Bone marrow (tissue), 2 donors: ENCODE results near the gene NPW.
"Not testable (repeated sequence)": the region's sequence is repeated elsewhere in the genome, so short reads cannot be mapped to it uniquely, and the experiment has no call there.

Experiments
- DNase-seq, 2 donors: peaks; one replicate each; lab custom pipeline; 2025; lab: John Stamatoyannopoulos, UW

NPW gene

GRCh38 chr16:2002406-2003230 lies 17.0 kb upstream of the NPW start:
- DNase-seq: no peak

GRCh38 chr16:2003231-2003826 lies 16.3 kb upstream of the NPW start:
- DNase-seq: no peak

- DNase-seq: peak; percentile 66 to 79
Observed at GRCh38 chr16:2003827-2004641, 15.6 kb upstream of the NPW start.

DNA sequence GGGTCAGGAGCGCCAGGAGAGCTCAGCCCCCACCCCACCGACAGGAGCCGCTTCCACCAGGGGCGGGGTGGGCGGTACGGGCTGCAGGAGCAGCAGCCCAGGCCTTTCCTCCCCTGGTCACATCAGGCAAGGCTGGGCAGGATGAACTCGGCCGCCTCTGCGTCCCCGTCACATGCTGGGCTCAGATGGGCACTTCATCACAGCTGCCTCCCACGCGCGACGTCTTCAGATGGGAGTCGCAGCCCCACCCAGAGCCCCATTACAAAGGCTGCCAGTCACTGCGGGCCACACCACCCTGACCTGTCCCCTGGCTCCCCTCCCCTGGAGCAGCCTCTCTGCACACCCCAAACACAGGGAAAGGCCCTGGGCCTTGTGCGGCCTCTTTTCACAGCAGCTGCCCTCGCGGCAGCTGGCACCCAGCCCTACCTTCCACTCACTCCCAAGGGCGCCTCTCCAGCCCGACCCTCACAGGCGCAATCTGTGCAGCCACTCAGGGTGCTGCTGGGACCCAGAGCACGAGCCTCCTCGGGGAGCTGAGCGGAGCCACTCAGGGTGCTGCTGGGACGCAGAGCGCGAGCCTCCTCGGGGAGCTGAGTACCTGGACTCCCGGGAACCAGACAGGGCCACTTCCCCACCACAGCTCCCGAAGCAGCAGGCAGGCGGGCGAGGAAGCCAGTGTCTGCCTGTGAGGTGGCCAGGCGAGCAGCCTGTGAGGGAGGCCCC lies 14.6 kb upstream of the NPW start:
- DNase-seq: no peak

DNA sequence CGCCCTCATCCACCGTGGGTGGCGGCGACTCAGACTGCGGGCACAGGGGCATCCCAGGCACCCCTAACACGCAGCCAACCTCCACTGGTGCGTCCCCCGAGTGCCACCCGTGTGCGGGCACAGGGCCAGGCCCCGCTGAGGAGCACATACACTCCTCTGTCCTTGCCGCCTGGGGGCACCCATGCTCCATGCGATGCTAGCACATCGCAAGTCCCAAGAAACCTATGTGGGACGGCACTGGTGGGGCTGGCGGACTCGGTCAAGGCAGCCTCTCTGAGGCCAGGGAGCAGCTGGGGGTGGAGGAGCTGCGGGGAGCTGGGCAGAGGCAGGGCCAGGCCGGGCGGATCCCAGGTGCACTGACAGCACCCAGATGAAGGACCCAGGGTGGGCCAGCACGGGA lies 13.9 kb upstream of the NPW start:
- DNase-seq: peak in 1 of 2 donors; percentile 36

GRCh38 chr16:2006317-2006716 lies 13.3 kb upstream of the NPW start:
- no peak for DNase-seq

- DNase-seq: no peak
Observed at GRCh38 chr16:2007081-2007836, 12.3 kb upstream of the NPW start.

- peak in 1 of 2 donors; percentile 30 for DNase-seq
Observed at GRCh38 chr16:2008009-2008526, 11.5 kb upstream of the NPW start.

DNA sequence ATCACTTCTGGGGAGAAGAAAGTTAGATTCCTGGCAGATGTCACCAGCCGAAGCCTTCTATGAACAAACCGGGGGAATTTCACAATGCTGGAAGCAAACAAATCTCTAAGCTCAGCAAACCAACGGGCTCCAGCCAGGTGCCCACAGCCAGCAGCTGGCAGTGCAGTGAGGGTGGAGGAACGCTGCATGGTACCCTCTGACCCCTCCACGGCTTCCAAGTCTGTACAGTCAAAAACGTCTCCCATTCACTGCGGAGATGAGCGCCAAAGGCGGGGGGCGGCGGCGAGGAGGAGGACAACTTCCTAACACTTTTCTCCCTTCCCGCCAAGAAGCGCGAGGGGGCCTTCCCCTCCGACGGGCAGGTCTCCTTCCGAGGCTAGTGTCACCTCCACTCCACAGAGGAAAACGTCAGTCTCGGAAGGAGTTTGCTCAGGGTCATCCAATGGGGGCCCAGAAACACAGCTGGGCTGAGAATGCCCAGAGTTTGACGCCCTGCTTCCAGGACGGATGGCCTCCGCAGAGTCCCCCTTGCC lies 10.9 kb upstream of the NPW start:
- DNase-seq: peak in 1 of 2 donors; percentile 30

DNA sequence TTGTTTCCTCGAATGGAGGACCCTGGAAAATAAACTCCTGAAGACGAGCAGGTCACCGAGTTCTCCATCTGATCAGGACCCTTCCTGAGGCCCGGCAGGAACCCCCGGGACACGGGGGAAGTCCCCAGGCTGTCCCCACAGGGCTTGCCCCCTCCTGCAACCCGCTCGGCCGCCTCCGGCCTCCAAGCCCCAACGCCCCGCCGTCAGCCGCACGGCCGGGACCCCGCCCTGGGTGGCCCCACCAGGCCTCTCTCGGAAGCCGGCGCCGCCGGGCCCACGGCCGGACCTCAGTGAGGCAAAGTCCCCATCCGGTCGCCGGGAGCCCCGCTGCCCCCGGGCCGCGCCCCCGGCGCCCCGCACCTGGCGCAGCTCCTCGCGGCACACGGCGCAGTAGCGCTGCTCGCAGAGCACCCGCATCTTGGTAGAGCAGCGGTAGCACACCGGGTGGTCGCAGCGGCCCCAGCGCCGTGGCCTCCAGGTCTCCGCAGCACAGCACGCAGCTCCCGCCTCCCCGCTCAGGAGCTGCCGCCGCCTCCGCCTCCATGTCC lies 10.3 kb upstream of the NPW start:
- no peak for DNase-seq

GRCh38 chr16:2009791-2010510 lies 9.6 kb upstream of the NPW start, which contains the start of gene ZNF598:
Gene ZNF598 (minus strand): TSS chr16:2009821.
- DNase-seq: peak in 1 of 2 donors; percentile 34

- DNase-seq: not testable (repeated sequence)
Observed at GRCh38 chr16:2011726-2012125, 7.9 kb upstream of the NPW start.

DNA sequence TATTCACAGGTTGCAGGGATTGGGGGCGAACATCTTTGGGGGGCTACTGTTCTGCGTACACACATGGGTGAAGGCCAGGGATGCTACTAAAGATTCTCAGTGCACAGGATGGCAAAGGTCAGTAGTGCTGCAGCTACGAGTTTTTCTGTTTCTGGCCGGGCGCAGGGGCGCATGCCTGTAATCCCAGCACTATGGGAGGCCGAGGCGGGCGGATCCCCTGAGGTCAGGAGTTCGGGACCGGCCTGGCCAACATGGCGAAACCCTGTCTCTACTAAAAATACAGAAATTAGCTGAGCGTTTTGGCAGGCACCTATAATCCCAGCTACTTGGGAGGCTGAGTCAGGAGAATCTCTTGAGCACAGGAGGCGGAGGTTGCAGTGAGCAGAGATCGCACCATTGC lies 6.1 kb upstream of the NPW start:
- no peak for DNase-seq

- DNase-seq: no peak
Observed at GRCh38 chr16:2015117-2015946, 4.3 kb upstream of the NPW start.

DNA sequence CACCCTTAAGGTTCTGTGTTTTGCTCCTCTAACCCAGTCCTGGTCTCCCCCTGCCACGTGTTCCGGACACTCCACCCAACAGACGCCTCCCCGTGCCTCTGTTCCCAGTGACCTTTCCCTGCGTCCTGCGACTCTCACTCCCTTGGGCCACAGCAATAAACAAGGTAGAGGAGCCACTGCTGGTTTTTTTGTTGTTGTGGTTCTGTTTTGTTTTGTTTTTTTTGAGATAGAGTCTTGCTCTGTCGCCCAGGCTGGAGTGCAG lies 3.7 kb upstream of the NPW start:
- DNase-seq: no peak

DNA sequence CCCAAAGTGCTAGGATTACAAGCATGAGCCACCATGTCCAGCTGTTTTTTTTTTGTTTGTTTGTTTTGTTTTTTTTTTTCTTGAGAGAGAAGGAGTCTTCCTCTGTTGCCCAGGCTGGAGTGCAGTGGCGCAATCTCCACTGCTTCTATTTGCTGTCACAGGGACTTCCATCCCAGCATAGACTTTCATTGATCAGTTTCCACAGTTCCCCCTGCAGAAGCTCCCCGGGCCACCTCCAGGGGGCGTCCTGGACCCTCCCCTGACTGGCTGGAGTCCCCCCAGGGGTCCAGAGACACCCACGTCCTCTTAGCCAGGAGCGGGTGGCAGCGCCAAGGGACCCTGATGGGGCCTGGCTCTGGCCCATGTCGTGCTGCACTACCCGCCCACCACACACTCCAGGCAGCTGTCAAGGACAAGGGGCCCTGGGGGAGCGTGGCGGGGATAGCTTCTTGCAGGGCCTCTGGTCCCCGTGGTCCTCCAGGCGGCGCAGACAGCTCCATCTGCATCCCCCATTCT lies 3.1 kb upstream of the NPW start:
- DNase-seq: no peak

DNA sequence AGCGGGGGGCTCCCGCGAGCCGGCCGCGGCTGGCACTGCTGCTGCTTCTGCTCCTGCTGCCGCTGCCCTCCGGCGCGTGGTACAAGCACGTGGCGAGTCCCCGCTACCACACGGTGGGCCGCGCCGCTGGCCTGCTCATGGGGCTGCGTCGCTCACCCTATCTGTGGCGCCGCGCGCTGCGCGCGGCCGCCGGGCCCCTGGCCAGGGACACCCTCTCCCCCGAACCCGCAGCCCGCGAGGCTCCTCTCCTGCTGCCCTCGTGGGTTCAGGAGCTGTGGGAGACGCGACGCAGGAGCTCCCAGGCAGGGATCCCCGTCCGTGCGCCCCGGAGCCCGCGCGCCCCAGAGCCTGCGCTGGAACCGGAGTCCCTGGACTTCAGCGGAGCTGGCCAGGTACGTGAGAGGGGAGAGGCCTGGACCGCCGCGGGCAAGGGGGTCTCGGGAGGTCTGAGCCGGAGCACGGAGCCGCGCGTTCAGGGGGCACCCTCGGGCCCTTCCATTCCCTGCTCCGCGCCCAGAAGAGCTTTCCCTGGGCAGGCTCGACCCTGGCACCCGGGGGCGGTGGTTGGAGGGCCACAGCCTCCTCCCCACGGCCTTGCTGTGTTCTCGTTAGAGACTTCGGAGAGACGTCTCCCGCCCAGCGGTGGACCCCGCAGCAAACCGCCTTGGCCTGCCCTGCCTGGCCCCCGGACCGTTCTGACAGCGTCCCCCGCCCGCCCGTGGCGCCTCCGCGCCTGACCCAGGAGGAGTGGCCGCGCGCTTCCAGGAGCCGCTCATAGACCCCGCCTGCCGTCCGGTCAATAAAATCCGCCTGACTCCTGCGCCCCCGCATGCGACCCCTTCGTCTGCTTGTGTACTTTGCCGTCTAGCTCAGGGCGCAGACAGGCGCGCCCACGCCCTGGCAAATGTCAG lies 591 bp downstream of the NPW start:
- DNase-seq: no peak

DNA sequence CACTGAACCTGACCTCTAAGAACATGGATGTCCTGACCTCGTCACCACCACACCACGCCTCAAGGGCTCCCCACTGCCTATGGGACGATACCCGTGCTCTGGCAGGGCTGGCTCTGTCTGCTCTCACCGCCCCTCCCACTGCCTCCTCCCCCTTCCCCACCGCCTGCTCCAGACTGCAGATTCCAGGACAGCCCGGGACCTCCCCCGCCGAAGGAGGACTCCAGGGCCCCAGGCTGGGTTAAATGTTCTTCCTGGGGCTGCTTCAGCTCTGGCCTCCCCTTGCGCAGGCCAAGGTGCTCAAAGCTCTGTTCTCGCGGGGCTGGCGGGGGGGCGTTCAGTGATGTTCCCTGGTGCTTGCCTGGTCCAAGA lies 3.1 kb downstream of the NPW start:
- peak in 1 of 2 donors; percentile 45 for DNase-seq
